Body of pancreas (tissue), 4 donors: Measurements from ENCODE around the gene LCMT1. TPM values are rescaled to one million over a fixed set of nuclear protein-coding genes. Genes with fewer than 3 reads are reported as not detected.
"Not testable (repeated sequence)": the region's sequence is repeated elsewhere in the genome, so short reads cannot be mapped to it uniquely, and the experiment has no call there.

ENCODE experiments used
- ATAC-seq: fragments of 150-250 bp; one replicate; pipeline ENCODE4 v1.9.1; 2016
- DNase-seq, 4 donors: peaks; one replicate each; pipeline ENCODE4 v3.0.0-alpha.2; 2019
- H3K27ac ChIP-seq, 4 donors: fragments of 200-600 bp; sonication (generic); 1 replicate in 3 of 4; 2 replicates in 1 of 4; pipeline versions ENCODE4 v1.5.1 to v1.6.1; 2016 to 2019; ENCODE audit warnings: mild to moderate bottlenecking in 1 of 4, mixed read lengths in 1 of 4, moderate library complexity in 1 of 4
- H3K27me3 ChIP-seq, 2 donors: fragments of 200-600 bp; sonication (generic); one replicate each; pipeline ENCODE4 v1.6.0; 2016; ENCODE audit warnings: mild to moderate bottlenecking in 1 of 2
- H3K36me3 ChIP-seq, 2 donors: fragments of 200-600 bp; sonication (generic); replicated peaks in 1 of 2; 2 replicates each; pipeline ENCODE4 v1.5.1; 2016; ENCODE audit warnings: low read depth in 2 of 2; ENCODE audit not compliant: insufficient read depth in 1 of 2
- H3K4me1 ChIP-seq: fragments of 200-600 bp; sonication (generic); one replicate; pipeline ENCODE4 v1.6.0; 2016
- H3K4me3 ChIP-seq, 2 donors: fragments of 200-600 bp; sonication (generic); 1 replicate in 1 of 2; 2 replicates in 1 of 2; pipeline ENCODE4 v1.5.1; 2016 to 2019
- H3K9me3 ChIP-seq, 3 donors: fragments of 200-600 bp; sonication (generic); 1 replicate in 2 of 3; 2 replicates in 1 of 3; pipeline ENCODE4 v1.5.1; 2016
- CTCF ChIP-seq, 7 experiments: fragments of 450-650 bp in 4 of 7; fragments of 200-600 bp in 3 of 7; sonication (generic) in 3 of 7; IDR thresholded peaks; one replicate each; pipeline ENCODE4 v1.5.1; 2016 to 2019; ENCODE audit warnings: antibody characterized with exemption in 7 of 7
- POLR2A ChIP-seq, 3 donors: fragments of 450-650 bp; IDR thresholded peaks; one replicate each; pipeline ENCODE4 v1.6.1; 2016; ENCODE audit warnings: antibody characterized with exemption in 3 of 3, mild to moderate bottlenecking in 2 of 3
- WGBS, 2 donors: methylation state at CpG; one replicate each; pipeline ENCODE4 v1.1.5; 2017; 5-methylcytosine and 5-hydroxymethylcytosine counted together
- intact Hi-C: fragments of 100-400 bp; cut with DNase I; formaldehyde crosslinking; loops from one replicate; pipeline ENCODE4 v1.15.1; 2023
- total RNA-seq, 2 donors: library from RNA; depleted of rRNA; stranded (reverse); fragments of >200 nt; gene quantifications; one replicate each; pipeline ENCODE4 v1.1.0, GENCODE V29; 2016

Gene LCMT1
- 10 to 100 TPM; 23.4 to 30.6 TPM for total RNA-seq

GRCh38 chr16:25111403-25112166 lies at the start of gene LCMT1:
TSS of gene LCMT1 (plus strand) at chr16:25111742. CDS start at chr16:25111884, 142 bp downstream.
- peak within 1 kb of the TSS; percentile 57 to 82 (median 61) for H3K27ac ChIP-seq
- peak; percentile 92 for ATAC-seq

GRCh38 chr16:25063102-25063501 lies 48.4 kb upstream of the LCMT1 start:
- intact Hi-C loops: loop anchor here (10.0 kb wide), 1 partner anchor 162 kb away; no protein-coding TSS in a partner anchor
- no peak for DNase-seq
- H3K36me3 ChIP-seq: no peaks in the 10 kb centered on the region
- WGBS, 2 donors: 60 to 76% methylated on average over 3 of the region's 3 CpGs
- no peaks in the 10 kb centered on the region for H3K27me3 ChIP-seq
- ATAC-seq: no peak
- H3K9me3 ChIP-seq: no peaks in the 10 kb centered on the region
- H3K4me3 ChIP-seq: no peak overlapping the region
- peaks cover 13% of the 10 kb centered on the region for H3K4me1 ChIP-seq
- H3K27ac ChIP-seq: no peak overlapping the region
- TF ChIP-seq CTCF (IDR thresholded peaks at IDR 0.05) (no peak), POLR2A (IDR thresholded peaks at IDR 0.05) (no peak)

More at GRCh38 chr16:25111403-25112166, at the start of gene LCMT1:
- Histone ChIP-seq H3K27me3 (no peaks in the 10 kb centered on the region), H3K4me1 (peaks cover 42% of the 10 kb centered on the region), H3K36me3 (no peaks in the 10 kb centered on the region), H3K4me3 (peak within 1 kb of the TSS; percentile 71 to 79), H3K9me3 (no peaks in the 10 kb centered on the region)
- DNase-seq: peak; percentile 91 to 97 (median 94)
- peak in 2 of 3 donors; percentile 75 to 76 for TF ChIP-seq POLR2A (IDR thresholded peaks at IDR 0.05)
- peak in 1 of 7 experiments; percentile 6 for TF ChIP-seq CTCF (IDR thresholded peaks at IDR 0.05)
- intact Hi-C loops: no loop called here
- 0% methylated on average over 28 to 31 of the region's 55 CpGs for WGBS, 2 donors

- intact Hi-C loops: loop anchor here (10.0 kb wide), 1 partner anchor 161 kb away; no protein-coding TSS in a partner anchor
- H3K27ac ChIP-seq: peak overlapping the region in 2 of 4 donors; percentile 1 to 62
- 58 to 60% methylated on average over 6 of the region's 6 CpGs for WGBS, 2 donors
These were observed 47.7 kb upstream of the LCMT1 start for GRCh38 chr16:25063865-25064264.

GRCh38 chr16:25064281-25064680 lies 47.3 kb upstream of the LCMT1 start:
- Histone ChIP-seq H3K27ac (peak overlapping the region; percentile 39 to 90 (median 56)), H3K4me1 (peaks cover 13% of the 10 kb centered on the region)
- 89 to 91% methylated on average over 1 of the region's 1 CpG for WGBS, 2 donors
- H3K36me3 ChIP-seq, H3K9me3 ChIP-seq, DNase-seq, ATAC-seq, H3K4me3 ChIP-seq, H3K27me3 ChIP-seq: not testable (repeated sequence)
- intact Hi-C loops: loop anchor here (10.0 kb wide), 1 partner anchor 161 kb away; no protein-coding TSS in a partner anchor

More at GRCh38 chr16:25063865-25064264, 47.7 kb upstream of the LCMT1 start:
- no peaks in the 10 kb centered on the region for H3K9me3 ChIP-seq
- TF ChIP-seq CTCF (IDR thresholded peaks at IDR 0.05) (no peak), POLR2A (IDR thresholded peaks at IDR 0.05) (no peak)
- H3K27me3 ChIP-seq: no peaks in the 10 kb centered on the region
- ATAC-seq (no peak), DNase-seq (no peak)
- H3K4me3 ChIP-seq: no peak overlapping the region
- peaks cover 13% of the 10 kb centered on the region for H3K4me1 ChIP-seq
- no peaks in the 10 kb centered on the region for H3K36me3 ChIP-seq

- intact Hi-C loops: loop anchor here (10.0 kb wide), 1 partner anchor 160 kb away; no protein-coding TSS in a partner anchor
- peak in 3 of 4 donors; percentile 16 to 45 (median 26) for DNase-seq
- Histone ChIP-seq H3K4me1 (peaks cover 13% of the 10 kb centered on the region), H3K27me3 (no peaks in the 10 kb centered on the region), H3K9me3 (no peaks in the 10 kb centered on the region), H3K36me3 (no peaks in the 10 kb centered on the region), H3K27ac (peak overlapping the region in 3 of 4 donors; percentile 51 to 90 (median 62)), H3K4me3 (no peak overlapping the region)
- WGBS, 2 donors: 33 to 41% methylated on average over 6 of the region's 6 CpGs
- TF ChIP-seq CTCF (IDR thresholded peaks at IDR 0.05) (no peak), POLR2A (IDR thresholded peaks at IDR 0.05) (no peak)
- no peak for ATAC-seq
These were observed 46.6 kb upstream of the LCMT1 start for GRCh38 chr16:25064937-25065336.
